OCI-LY7 (cell line): Measurements from ENCODE around the gene SLC10A4. TPM values are rescaled to one million over a fixed set of nuclear protein-coding genes. Genes with fewer than 3 reads are reported as not detected.

Source experiments
- BruUV-seq: library from RNA; stranded (reverse); fragments of 400-500 nt; replicated peaks from 2 replicates; lab custom pipeline; 2021; lab: Mats Ljungman, UMichigan
- CTCF ChIA-PET: fragments of 300-600 bp; sonication (Branson Sonifier 250); formaldehyde crosslinking; loops from one replicate; lab custom pipeline; 2022; ENCODE audit warnings: antibody characterized with exemption; ENCODE audit not compliant: unreplicated experiment; lab: Charles Lee
- POLR2A ChIA-PET: fragments of 300-600 bp; sonication (Branson Sonifier 250); formaldehyde crosslinking; loops from one replicate; lab custom pipeline; 2022; ENCODE audit warnings: antibody characterized with exemption; lab: Charles Lee
- DNase-seq: peaks from one replicate; pipeline ENCODE4 v3.0.0-alpha.2; 2015; ENCODE audit warnings: low spot score
- H2AFZ ChIP-seq: fragments of 200-600 bp; sonication (generic), shearing (Covaris generic); 2 replicates; pipeline ENCODE4 v1.6.1; 2014; ENCODE audit warnings: mild to moderate bottlenecking, antibody characterized with exemption, low read length, moderate library complexity
- H3K27ac ChIP-seq: fragments of 200-600 bp; sonication (generic); 2 replicates; pipeline ENCODE4 v1.5.1; 2014; ENCODE audit warnings: mixed run types, low read depth, mild to moderate bottlenecking, moderate library complexity, low read length, inconsistent platforms; ENCODE audit not compliant: poor library complexity, severe bottlenecking
- H3K36me3 ChIP-seq: fragments of 200-600 bp; sonication (generic); 2 replicates; pipeline ENCODE4 v1.6.1; 2014; ENCODE audit warnings: mild to moderate bottlenecking, antibody characterized with exemption, low read length, moderate library complexity, mixed read lengths; ENCODE audit not compliant: insufficient read depth
- H3K4me1 ChIP-seq: fragments of 200-600 bp; sonication (generic); 2 replicates; pipeline ENCODE4 v1.5.1; 2014; ENCODE audit warnings: mild to moderate bottlenecking, low read length; ENCODE audit not compliant: insufficient read depth, poor library complexity, severe bottlenecking
- H3K4me2 ChIP-seq: fragments of 200-600 bp; sonication (generic); 2 replicates; pipeline ENCODE4 v1.6.1; 2014; ENCODE audit warnings: mild to moderate bottlenecking, low read length
- H3K4me3 ChIP-seq: fragments of 200-600 bp; sonication (generic); 2 replicates; pipeline ENCODE4 v1.5.1; 2014; ENCODE audit warnings: mild to moderate bottlenecking, low read depth, low read length; ENCODE audit not compliant: poor library complexity, severe bottlenecking
- H3K79me2 ChIP-seq: fragments of 200-600 bp; sonication (generic); 2 replicates; pipeline ENCODE4 v1.6.1; 2016; ENCODE audit warnings: low read depth, mild to moderate bottlenecking, low read length, moderate library complexity, mixed read lengths; ENCODE audit not compliant: insufficient read depth
- H3K9me2 ChIP-seq: fragments of 200-600 bp; sonication (generic); 2 replicates; pipeline ENCODE4 v1.6.1; 2016; ENCODE audit warnings: mild to moderate bottlenecking, low read length, mixed read lengths; ENCODE audit not compliant: insufficient read depth
- H3K9me3 ChIP-seq: fragments of 200-600 bp; sonication (generic); 2 replicates; pipeline ENCODE4 v1.6.1; 2014; ENCODE audit warnings: mild to moderate bottlenecking, mixed run types, low read length, mixed read lengths
- H4K20me1 ChIP-seq: fragments of 200-600 bp; sonication (generic); 2 replicates; pipeline ENCODE4 v1.6.1; 2014; ENCODE audit warnings: mild to moderate bottlenecking, antibody characterized with exemption, low read length, moderate library complexity, mixed read lengths; ENCODE audit not compliant: insufficient read depth
- CTCF ChIP-seq: fragments of 200-600 bp; sonication (generic); conservative IDR thresholded peaks from 2 replicates; pipeline ENCODE4 v1.5.1; 2014; ENCODE audit warnings: mild to moderate bottlenecking, antibody characterized with exemption, low read length, moderate library complexity, mixed read lengths
- EZH2phosphoT487 ChIP-seq: fragments of 200-600 bp; sonication (generic); IDR thresholded peaks from 2 replicates; pipeline ENCODE4 v1.6.1; 2018; ENCODE audit warnings: low read depth, borderline replicate concordance, mild to moderate bottlenecking, mixed run types, antibody characterized with exemption, low read length, moderate library complexity, mixed read lengths
- intact Hi-C: fragments of 100-400 bp; cut with micrococcal nuclease; formaldehyde crosslinking; loops from one replicate; pipeline ENCODE4 v1.10.0; 2022; ENCODE audit not compliant: unreplicated experiment
- total RNA-seq, 2 experiments: library from RNA; depleted of rRNA in 1 of 2; stranded (reverse); fragments of >200 nt in 1 of 2; shearing (Covaris generic) in 1 of 2; gene quantifications; 2 replicates each; pipeline ENCODE4 v1.2.3, GENCODE V29; 2014 to 2022

The SLC10A4 gene
- total RNA-seq, 2 experiments from 2014 or later = not detected

GRCh38 chr4:48467442-48467841, 15.7 kb upstream of the SLC10A4 start:
- no peak overlapping the region for H3K4me2 ChIP-seq
- no peaks in the 10 kb centered on the region for H3K36me3 ChIP-seq
- no peak for DNase-seq
- no peaks in the 10 kb centered on the region for H3K9me3 ChIP-seq
- no peaks in the 10 kb centered on the region for H3K9me2 ChIP-seq
- ChIA-PET POLR2A (interaction anchor here (0.7 to 1.1 kb wide), 2 partner anchors 19 to 21 kb away, joined by 3 read pairs; no protein-coding TSS in a partner anchor), CTCF (interaction anchor here (1.2 kb wide), 1 partner anchor 78 kb away, joined by 3 read pairs; no protein-coding TSS in a partner anchor)
- no TSS peak for BruUV-seq
- no peaks in the 10 kb centered on the region for H4K20me1 ChIP-seq
- H3K4me3 ChIP-seq = no peak overlapping the region
- intact Hi-C loops = no loop called here
- no peaks in the 10 kb centered on the region for H3K4me1 ChIP-seq
- no peak for TF ChIP-seq CTCF
- no peak for TF ChIP-seq EZH2phosphoT487
- no peak overlapping the region for H2AFZ ChIP-seq
- H3K79me2 ChIP-seq = no peaks in the 10 kb centered on the region
- H3K27ac ChIP-seq = no peak overlapping the region

- no peak for DNase-seq
- no TSS peak for BruUV-seq
- H3K4me1 ChIP-seq = no peaks in the 10 kb centered on the region
- ChIA-PET CTCF (no interaction called here), POLR2A (interaction anchor here (0.6 to 1.1 kb wide), 2 partner anchors 21 to 1091 kb away, joined by 3 read pairs; no protein-coding TSS in a partner anchor)
- no peak overlapping the region for H2AFZ ChIP-seq
- intact Hi-C loops = no loop called here
- H3K9me2 ChIP-seq = no peaks in the 10 kb centered on the region
- no peaks in the 10 kb centered on the region for H3K36me3 ChIP-seq
- no peak overlapping the region for H3K4me3 ChIP-seq
- TF ChIP-seq CTCF (no peak), EZH2phosphoT487 (no peak)
- H3K9me3 ChIP-seq = no peaks in the 10 kb centered on the region
- no peaks in the 10 kb centered on the region for H3K79me2 ChIP-seq
- no peaks in the 10 kb centered on the region for H4K20me1 ChIP-seq
- no peak overlapping the region for H3K4me2 ChIP-seq
- H3K27ac ChIP-seq = no peak overlapping the region
These were observed 15.3 kb upstream of the SLC10A4 start for GRCh38 chr4:48467891-48468290.

- Histone ChIP-seq H3K9me2 (no peaks in the 10 kb centered on the region), H3K4me2 (no peak overlapping the region), H2AFZ (no peak overlapping the region), H3K79me2 (no peaks in the 10 kb centered on the region), H3K4me1 (no peaks in the 10 kb centered on the region), H3K4me3 (no peak overlapping the region), H3K9me3 (no peaks in the 10 kb centered on the region), H3K27ac (no peak overlapping the region), H3K36me3 (no peaks in the 10 kb centered on the region), H4K20me1 (no peaks in the 10 kb centered on the region)
- intact Hi-C loops = no loop called here
- CTCF ChIA-PET = no interaction called here
- POLR2A ChIA-PET = interaction anchor here (0.7 to 0.8 kb wide), 2 partner anchors 51 to 468 kb away, joined by 3 to 4 read pairs; no protein-coding TSS in a partner anchor
- DNase-seq = no peak
- TF ChIP-seq EZH2phosphoT487 (no peak), CTCF (no peak)
- BruUV-seq = no TSS peak
These were observed 13.0 kb upstream of the SLC10A4 start for GRCh38 chr4:48470137-48470536.
